NCI-H2029 (cell line): ENCODE results near the gene AGTPBP1.

Experiments used
- DNase-seq: peaks from one replicate; lab custom pipeline; 2025; lab: John Stamatoyannopoulos, UW

Gene AGTPBP1

DNA sequence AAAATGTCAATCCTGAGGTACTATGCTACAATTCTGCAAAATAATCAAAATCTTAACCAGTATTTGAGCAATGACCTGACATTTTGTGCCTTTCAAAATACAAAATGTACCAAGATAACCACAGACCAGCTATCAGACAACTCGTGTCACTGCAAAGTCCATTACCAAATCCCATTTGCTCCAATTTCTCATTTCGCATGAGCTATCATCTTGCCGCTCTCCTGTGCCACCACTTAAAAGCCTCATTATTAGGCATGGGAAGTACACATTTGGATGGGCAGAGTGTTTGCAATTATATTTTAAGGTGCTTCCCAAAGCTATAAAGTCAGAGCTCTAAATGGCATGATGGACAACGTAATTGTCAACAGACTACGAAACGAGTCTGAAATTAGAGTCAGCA, 205.2 kb downstream of the AGTPBP1 start:
- DNase-seq = no peak

GRCh38 chr9:85536076-85536475, 205.7 kb downstream of the AGTPBP1 start:
- DNase-seq = no peak

- no peak for DNase-seq
Measured at GRCh38 chr9:85534340-85534739, 207.4 kb downstream of the AGTPBP1 start.

DNA sequence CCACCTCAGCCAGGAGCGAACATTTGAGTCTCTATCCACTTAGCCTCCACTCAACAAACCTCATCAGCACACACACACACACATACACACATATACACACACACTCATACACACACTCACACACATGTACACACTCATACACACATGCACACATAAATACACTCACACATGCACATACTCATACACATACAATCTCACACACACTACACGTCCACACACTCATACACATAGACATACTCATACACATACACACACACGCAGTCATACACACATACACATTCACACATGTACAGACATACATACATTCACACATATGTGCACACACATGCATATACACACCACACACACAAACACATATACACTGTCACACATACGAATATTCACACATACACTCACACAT, 208.2 kb downstream of the AGTPBP1 start:
- DNase-seq = no peak

- no peak for DNase-seq
Measured at GRCh38 chr9:85530721-85531120, 211.0 kb downstream of the AGTPBP1 start.

- no peak for DNase-seq
Measured at GRCh38 chr9:85528607-85529006, 213.1 kb downstream of the AGTPBP1 start.

DNA sequence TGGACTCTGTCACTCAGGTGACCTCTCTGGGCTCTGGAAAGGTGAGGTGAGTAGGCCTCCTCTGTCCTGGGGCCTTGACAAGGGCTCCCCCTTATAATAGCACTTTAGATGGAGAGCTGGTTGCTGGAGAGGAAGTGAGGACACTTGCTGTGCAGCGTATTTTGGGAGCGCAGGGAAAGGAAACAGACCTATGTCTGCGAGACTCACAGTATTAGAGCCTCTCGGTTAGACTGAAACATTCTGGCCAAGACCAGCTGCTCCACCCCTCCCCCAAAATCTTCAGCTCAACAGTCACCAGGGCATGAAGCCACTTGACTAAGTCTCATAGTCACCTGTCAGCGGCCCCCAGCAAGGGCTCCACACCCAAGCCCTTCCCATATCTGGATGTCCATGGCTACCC, 213.6 kb downstream of the AGTPBP1 start:
- DNase-seq = no peak

DNA sequence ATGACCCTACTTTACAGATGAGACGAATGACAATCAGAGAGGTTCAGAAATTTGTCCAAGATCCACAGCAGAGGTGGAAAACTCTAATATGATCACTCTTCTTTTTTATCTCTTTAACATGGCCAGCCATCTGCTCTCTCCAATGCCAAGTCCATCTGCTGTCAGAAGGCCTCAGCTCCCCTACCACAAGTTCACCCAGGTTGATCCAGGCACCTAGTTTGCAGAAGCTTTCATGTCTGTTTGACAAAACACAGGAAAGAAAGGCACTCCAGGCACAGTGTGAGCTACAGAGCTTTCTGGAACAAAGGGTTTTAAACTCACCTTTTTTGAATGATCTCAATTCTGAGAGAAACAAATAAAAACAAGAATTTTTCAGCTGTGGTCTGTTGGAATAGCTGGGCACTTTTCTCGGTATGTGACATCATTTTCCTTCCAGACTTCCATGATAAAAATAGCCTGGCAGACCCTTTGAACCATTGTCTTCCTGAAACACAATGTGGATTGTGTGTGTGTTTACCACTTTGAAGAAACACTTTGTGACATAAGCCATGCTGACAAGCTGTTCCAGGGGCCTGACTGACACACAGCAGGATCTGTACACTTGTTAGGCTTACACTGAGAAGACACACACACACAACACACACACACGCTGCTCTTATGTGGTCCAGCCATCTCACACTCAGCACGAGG, 214.3 kb downstream of the AGTPBP1 start:
- DNase-seq = no peak

GRCh38 chr9:85524531-85524930, 217.2 kb downstream of the AGTPBP1 start:
- no peak for DNase-seq

GRCh38 chr9:85523202-85523601, 218.6 kb downstream of the AGTPBP1 start:
- DNase-seq = no peak

DNA sequence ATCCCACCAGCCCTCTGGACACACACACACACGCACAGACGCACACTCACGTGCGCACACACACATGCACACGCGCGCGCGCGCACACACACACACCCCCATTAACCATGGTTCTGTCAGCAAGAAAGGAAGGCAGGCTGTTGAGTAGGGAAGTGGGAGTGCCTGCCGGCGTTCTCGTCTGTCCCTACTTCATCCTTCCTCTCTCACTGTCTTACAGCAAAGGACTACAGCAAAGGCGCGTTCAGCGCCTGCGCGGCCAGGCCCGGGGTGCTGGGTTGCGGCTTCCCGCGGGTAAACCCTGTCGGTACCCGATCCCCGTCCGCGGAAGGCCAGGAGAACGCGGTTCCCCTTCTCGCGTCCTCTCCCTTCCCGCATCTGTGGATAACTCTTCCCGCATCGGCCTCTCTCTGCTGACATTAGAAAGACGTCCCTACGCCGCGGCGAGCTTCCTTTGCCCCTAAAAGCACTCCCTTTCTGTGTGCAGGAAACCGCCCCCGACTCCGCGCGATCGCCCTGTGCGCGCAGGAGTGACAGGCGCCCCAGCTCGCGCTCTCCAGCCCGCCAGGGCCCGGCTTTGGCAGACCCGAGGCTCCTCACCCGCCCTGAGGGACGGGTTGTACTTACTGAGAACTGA, 219.2 kb downstream of the AGTPBP1 start:
- DNase-seq = no peak

GRCh38 chr9:85521371-85522197, 220.2 kb downstream of the AGTPBP1 start:
- DNase-seq = no peak

DNA sequence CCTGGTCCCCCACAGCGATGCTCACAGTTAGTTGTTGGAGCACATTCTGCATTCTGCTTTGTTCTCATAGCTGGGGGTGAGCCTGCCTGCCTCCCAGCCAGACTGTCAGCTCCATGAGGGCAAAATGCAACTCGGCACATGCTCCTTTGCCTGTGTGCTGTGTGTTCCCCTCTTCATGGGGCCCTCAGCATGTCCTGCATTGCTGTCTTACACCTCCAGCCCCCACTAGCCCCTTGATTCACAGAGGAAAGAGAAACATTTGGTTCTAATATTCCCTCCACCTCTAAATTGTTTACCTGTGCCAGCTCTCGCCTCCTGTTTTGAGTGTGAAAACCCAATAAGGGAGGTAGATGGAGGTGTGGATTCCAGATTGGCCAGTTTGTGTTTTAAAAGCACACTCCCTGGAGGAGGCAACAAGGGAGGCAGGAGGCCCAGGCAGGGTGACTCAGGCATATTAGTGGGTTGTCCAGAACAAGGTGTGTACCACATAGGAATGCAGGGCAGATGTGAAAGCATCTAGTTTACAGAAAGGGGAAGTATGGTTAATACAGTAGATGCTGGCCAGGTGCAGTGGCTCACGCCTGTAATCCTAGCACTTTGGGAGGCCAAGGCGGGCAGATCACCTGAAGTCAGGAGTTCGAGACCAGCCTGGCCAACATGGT, 224.6 kb downstream of the AGTPBP1 start:
- DNase-seq = no peak

GRCh38 chr9:85516455-85516854, 225.3 kb downstream of the AGTPBP1 start:
- no peak for DNase-seq

DNA sequence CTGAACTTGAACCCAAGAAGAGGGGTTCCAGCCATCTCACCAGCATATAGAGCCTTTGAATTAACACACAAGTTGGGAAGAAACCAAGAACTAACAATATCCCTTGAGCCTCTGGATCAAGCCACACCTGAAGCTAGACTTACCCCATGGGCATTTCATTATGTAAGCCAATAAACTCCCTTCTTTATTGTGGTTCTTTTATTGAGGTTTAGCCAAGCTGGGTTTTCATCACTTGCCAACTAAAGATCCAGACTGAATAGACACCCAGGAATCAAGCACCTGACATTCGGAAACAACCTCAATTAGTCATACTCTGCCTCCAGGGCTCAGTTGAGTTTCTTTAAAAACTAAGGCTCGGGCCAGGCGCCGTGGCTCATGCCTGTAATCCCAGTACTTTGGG, 226.7 kb downstream of the AGTPBP1 start:
- no peak for DNase-seq

DNA sequence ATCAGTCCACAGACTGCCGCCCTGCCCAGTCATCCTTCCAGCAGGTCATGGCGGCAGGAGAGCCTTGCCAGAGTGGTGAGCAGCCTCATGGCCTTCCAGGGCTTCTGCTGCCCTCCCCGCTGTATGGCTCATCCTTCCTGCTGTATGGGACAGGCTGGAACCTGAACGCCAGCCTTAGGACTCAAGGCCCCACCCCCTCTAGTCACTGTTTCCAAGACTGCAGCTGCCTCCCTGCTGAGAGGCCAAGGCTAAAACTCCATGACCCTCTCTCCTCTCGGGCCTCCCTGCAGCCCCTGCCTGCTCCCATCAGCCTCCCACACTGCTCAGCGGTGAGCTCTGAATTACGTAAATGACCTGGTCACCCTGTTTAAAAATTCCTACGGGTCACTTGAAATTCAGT, 227.5 kb downstream of the AGTPBP1 start:
- no peak for DNase-seq

DNA sequence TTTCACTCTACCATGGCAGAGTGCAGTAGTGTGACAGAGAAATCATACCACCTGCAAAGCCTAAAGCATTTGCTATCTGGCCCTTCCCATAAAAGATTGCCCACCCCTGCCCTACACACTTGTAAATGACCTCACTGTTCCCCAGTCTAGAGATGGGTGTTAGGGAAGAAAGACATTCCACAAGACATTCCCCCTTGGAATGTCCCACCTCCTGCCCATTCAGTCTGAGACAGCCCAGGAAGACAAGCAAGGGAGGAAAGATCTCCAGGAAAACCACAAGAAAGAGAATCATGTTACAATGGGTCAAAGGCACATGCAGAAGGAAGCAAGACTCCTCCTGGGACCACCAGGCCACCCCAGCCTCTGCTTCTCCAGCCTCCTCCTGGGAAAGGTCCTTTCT, 230.0 kb downstream of the AGTPBP1 start:
- DNase-seq = no peak

- no peak for DNase-seq
Measured at GRCh38 chr9:85510830-85511504, 230.8 kb downstream of the AGTPBP1 start.

- no peak for DNase-seq
Measured at GRCh38 chr9:85508616-85509015, 233.1 kb downstream of the AGTPBP1 start.

- DNase-seq = no peak
Measured at GRCh38 chr9:85505612-85506011, 236.1 kb downstream of the AGTPBP1 start.

DNA sequence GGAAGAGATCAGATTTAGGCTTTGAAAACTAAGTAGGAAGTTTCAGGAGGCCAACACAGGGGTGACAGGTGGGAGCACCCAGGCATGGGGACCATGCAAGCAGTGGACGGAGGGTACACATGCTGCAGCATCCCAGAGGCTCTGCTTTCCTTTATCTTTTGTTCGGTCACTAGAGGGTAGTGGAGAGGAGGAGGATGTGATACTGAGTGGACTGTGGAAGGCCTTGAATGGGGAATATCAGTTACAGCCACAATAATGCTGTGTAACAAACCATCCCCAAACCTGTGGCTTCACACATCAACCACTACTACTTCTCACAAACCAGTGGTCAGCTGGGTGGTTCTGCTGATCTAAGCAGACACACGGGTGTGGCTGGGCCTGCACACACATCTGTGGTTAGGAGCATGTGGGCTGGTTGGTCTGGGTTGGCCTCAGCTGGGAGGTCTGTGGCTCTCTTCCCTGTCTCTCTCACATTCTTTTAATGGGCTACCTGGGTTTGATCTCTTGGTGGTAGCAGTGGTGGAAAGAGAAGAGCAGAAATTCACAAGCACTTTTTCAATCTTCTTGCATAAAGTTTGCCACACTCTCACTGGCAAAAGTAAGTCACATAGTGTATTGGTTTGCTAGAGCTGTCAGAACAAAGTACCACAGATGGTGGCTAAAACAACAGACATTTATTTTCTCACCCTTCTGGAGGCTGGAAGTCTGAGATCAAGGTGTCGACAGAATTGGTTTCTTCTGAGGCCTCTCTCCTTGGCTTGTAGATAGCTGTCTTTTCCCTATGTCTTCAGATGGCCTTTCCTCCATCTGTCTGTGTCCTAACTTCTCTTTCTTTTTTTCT, 238.7 kb downstream of the AGTPBP1 start:
- no peak for DNase-seq
